IMR-90 (cell line): Measurements from ENCODE around the gene CNTN4.

Experiments
- BHLHE40 ChIP-seq: fragments of 150-350 bp; IDR thresholded peaks from 2 replicates; pipeline ENCODE4 v1.6.1; 2016; ENCODE audit warnings: mild to moderate bottlenecking, low read depth, low read length
- CEBPB ChIP-seq: IDR thresholded peaks from 2 replicates; pipeline ENCODE4 v1.6.1; 2012; ENCODE audit warnings: low read depth, low read length, improper control_type of control experiment
- CTCF ChIP-seq: conservative IDR thresholded peaks from 2 replicates; pipeline ENCODE4 v1.5.1; 2012; ENCODE audit warnings: mild to moderate bottlenecking, low read depth, low read length, improper control_type of control experiment
- FOS ChIP-seq: fragments of 150-350 bp; IDR thresholded peaks from 2 replicates; pipeline ENCODE4 v1.6.1; 2016; ENCODE audit warnings: low read depth, low read length
- MAFK ChIP-seq: IDR thresholded peaks from 2 replicates; pipeline ENCODE4 v1.6.1; 2012; ENCODE audit warnings: low read depth, low read length, improper control_type of control experiment
- MXI1 ChIP-seq: IDR thresholded peaks from 2 replicates; pipeline ENCODE4 v1.6.1; 2012; ENCODE audit warnings: low read depth, mild to moderate bottlenecking, low read length, moderate library complexity, borderline replicate concordance
- NFE2L2 ChIP-seq: fragments of 150-350 bp; IDR thresholded peaks from 2 replicates; pipeline ENCODE4 v1.6.1; 2016; ENCODE audit warnings: low read depth, mild to moderate bottlenecking, low read length
- POLR2A ChIP-seq: IDR thresholded peaks from 2 replicates; pipeline ENCODE4 v1.6.1; 2012; ENCODE audit warnings: mild to moderate bottlenecking, low read depth, low read length
- RAD21 ChIP-seq: IDR thresholded peaks from 2 replicates; pipeline ENCODE4 v1.6.1; 2012; ENCODE audit warnings: low read length, improper control_type of control experiment
- RCOR1 ChIP-seq: IDR thresholded peaks from 2 replicates; pipeline ENCODE4 v1.6.1; 2012; ENCODE audit warnings: mild to moderate bottlenecking, low read length, improper control_type of control experiment; ENCODE audit not compliant: insufficient replicate concordance
- RFX5 ChIP-seq: IDR thresholded peaks from 2 replicates; pipeline ENCODE4 v1.8.0; 2012; ENCODE audit warnings: low read depth, mild to moderate bottlenecking, low read length, moderate library complexity
- SMC3 ChIP-seq: fragments of 150-350 bp; IDR thresholded peaks from 2 replicates; pipeline ENCODE4 v1.6.1; 2016; ENCODE audit warnings: low read depth, mild to moderate bottlenecking, antibody characterized with exemption, low read length, moderate library complexity
- TF ChIP-seq, protein P1 (sequence below): fragments of 150-350 bp; IDR thresholded peaks from 2 replicates; pipeline ENCODE4 v1.6.1; 2016; ENCODE audit warnings: low read depth, mild to moderate bottlenecking, low read length, moderate library complexity, borderline replicate concordance
- TF ChIP-seq, protein P2 (sequence below): fragments of 150-350 bp; IDR thresholded peaks from 2 replicates; pipeline ENCODE4 v1.6.1; 2017; ENCODE audit warnings: mild to moderate bottlenecking, antibody characterized with exemption, low read length, low read depth

DNA sequence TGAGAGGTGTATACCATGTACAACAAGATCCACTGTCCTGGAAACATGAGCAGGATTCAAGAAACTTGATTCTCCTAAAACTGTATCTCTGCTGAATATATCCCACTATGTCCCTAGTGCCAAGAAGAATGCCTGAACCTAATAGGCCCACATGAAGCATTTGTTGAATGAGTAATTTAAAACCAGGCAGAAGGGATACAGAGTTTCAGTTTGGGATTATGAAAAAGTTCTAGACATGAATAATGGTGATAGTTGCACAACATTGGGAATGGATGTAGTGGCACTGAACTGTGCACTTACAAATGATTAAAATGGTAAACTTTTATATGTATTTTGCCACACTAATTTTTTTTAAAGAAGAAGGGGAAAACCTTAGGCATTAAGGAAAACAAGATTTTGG lies 750.4 kb downstream of the CNTN4 start:
- no peak for TF ChIP-seq MAFK
- no peak for TF ChIP-seq CTCF
- no peak for TF ChIP-seq CEBPB
- no peak for TF ChIP-seq RAD21
- TF ChIP-seq, protein P1, sequence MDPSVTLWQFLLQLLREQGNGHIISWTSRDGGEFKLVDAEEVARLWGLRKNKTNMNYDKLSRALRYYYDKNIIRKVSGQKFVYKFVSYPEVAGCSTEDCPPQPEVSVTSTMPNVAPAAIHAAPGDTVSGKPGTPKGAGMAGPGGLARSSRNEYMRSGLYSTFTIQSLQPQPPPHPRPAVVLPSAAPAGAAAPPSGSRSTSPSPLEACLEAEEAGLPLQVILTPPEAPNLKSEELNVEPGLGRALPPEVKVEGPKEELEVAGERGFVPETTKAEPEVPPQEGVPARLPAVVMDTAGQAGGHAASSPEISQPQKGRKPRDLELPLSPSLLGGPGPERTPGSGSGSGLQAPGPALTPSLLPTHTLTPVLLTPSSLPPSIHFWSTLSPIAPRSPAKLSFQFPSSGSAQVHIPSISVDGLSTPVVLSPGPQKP = no peak
- no peak for TF ChIP-seq POLR2A
- TF ChIP-seq BHLHE40 = no peak
- TF ChIP-seq RCOR1 = no peak
- TF ChIP-seq NFE2L2 = no peak
- TF ChIP-seq SMC3 = no peak
- TF ChIP-seq RFX5 = no peak
- TF ChIP-seq MXI1 = no peak
- TF ChIP-seq, protein P2, sequence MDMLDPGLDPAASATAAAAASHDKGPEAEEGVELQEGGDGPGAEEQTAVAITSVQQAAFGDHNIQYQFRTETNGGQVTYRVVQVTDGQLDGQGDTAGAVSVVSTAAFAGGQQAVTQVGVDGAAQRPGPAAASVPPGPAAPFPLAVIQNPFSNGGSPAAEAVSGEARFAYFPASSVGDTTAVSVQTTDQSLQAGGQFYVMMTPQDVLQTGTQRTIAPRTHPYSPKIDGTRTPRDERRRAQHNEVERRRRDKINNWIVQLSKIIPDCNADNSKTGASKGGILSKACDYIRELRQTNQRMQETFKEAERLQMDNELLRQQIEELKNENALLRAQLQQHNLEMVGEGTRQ = no peak
- no peak for TF ChIP-seq FOS
